NB4 (cell line): ENCODE measurements around the gene SRRM1.

Experiments used
- CTCF ChIP-seq: IDR thresholded peaks from one replicate; pipeline ENCODE4 v1.5.1; 2012; ENCODE audit warnings: low read depth, low read length
- MAX ChIP-seq: IDR thresholded peaks from 2 replicates; pipeline ENCODE4 v1.6.1; 2011; ENCODE audit warnings: low read depth, low read length
- MYC ChIP-seq: IDR thresholded peaks from 2 replicates; pipeline ENCODE4 v1.6.1; 2011; ENCODE audit warnings: low read depth, low read length
- POLR2A ChIP-seq: IDR thresholded peaks from 2 replicates; pipeline ENCODE4 v1.6.1; 2011; ENCODE audit warnings: mild to moderate bottlenecking; ENCODE audit not compliant: insufficient read length; ENCODE audit errors: extremely low read depth

GRCh38 chr1:24606296-24606605 lies 36.9 kb upstream of the SRRM1 start:
- no peak for TF ChIP-seq CTCF
- TF ChIP-seq POLR2A: no peak
- no peak for TF ChIP-seq MYC
- TF ChIP-seq MAX: no peak
